AG09319 (cell line): ENCODE measurements around the gene UBXN6.

Source experiments
- DNase-seq: peaks from one replicate; pipeline ENCODE4 v3.0.0-alpha.2; 2010; ENCODE audit warnings: low read depth; ENCODE audit errors: extremely low read depth
- CTCF ChIP-seq: IDR thresholded peaks from 2 replicates; pipeline ENCODE4 v1.5.1; 2011; ENCODE audit warnings: low read depth, mild to moderate bottlenecking, inconsistent platforms, low read length, moderate library complexity

Gene UBXN6

GRCh38 chr19:4453232-4454179, 4.1 kb downstream of the UBXN6 start:
- DNase-seq: no peak
- TF ChIP-seq CTCF: no peak

DNA sequence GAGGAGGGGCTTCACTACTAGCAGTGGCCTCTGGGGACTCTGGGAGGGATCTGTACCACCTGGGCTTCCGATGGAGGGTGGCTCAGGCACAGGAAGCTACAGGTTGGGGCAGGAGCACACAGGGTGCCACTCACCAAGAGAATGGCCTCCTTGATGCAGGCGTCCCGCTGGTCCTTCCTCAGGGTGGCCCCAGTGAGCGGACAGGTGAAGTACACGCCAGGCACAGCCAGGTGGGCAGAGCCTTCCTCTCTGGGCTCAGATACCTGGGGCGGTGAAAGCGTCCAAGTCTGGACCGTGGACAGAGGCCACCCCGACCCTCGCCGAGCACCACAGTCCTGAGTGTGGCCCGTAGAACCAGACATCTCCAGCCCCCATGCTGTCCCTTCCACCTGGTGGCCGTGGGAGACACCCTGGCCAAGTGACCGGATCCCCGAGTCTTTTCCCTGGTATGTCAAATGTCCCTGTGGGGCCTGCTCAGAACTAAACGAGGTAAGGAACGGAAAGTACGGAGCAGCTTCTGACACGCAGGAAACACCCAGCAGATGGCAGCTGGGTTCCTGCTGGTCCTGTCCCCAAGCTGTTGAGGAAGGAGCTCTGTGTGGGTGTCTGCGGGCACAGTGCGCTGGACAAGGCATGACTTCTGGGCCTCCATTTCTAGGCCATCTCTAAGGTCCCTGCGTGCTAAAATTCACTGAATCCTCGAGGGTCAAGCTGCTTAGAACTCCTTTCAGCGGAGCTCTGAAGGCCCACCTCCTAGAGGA, 5.2 kb downstream of the UBXN6 start:
- DNase-seq: no peak
- TF ChIP-seq CTCF: no peak

DNA sequence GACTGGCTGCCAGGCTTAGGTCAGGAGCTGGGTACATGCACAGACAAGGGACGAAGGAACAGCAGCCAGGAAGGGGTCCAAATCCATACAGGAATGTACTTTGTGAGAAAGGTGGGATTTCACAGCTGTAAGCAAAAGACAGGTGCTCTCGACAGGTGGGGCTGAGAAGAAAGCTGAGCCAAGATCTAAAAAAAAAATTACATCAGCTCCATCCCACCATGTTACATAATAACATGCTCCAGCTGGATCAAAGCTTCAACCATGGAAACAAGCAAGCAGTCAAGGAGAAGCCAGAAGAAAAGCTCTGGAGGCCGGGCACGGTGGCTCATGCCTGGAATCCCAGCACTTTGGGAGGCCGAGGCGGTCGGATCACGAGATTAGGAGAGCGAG, 8.0 kb downstream of the UBXN6 start:
- no peak for TF ChIP-seq CTCF

GRCh38 chr19:4449022-4449638, 8.5 kb downstream of the UBXN6 start:
- no peak for TF ChIP-seq CTCF
- no peak for DNase-seq

More for the DNA sequence above, 8.0 kb downstream of the UBXN6 start:
- DNase-seq: no peak

DNA sequence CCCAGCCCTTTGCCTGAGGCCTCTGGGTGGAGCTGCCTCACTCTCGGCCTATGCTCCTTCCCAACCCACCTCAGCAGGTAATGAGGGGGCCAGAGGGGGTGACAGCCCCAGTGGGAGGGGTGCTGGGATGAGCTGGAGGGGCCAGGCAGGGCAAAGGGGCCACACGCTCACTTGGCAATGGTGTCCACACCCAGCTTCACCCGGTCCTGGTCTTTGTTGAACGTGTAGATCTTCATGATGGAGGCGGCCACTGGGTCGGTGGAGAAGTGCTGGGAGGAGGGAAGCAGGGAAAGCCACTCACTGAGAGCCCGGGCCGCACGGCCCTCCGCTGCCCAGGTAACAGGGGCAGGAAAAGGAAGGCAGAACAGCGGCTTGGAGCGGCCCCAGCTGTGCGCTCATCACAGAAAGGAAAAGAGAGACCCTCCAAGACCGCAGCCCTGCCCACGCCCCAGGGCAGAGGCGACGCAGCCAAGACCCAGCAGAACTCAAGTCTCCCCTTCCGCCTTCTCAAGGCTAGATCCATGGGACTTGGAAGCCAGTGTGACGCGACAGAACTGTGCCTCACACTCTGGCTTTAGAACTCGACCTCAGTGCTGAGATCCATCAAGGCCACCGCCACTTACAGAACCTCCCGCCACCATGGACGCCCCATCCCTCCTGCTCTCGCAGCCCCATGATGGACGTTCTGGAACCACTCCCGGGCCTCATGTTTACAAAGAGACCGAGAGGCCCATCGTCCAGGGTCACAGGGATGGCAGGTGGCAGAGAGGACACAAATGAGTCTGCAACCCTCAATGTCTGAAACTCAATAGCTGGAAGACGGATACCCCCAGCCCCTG, 9.2 kb downstream of the UBXN6 start:
- TF ChIP-seq CTCF: no peak
- no peak for DNase-seq

DNA sequence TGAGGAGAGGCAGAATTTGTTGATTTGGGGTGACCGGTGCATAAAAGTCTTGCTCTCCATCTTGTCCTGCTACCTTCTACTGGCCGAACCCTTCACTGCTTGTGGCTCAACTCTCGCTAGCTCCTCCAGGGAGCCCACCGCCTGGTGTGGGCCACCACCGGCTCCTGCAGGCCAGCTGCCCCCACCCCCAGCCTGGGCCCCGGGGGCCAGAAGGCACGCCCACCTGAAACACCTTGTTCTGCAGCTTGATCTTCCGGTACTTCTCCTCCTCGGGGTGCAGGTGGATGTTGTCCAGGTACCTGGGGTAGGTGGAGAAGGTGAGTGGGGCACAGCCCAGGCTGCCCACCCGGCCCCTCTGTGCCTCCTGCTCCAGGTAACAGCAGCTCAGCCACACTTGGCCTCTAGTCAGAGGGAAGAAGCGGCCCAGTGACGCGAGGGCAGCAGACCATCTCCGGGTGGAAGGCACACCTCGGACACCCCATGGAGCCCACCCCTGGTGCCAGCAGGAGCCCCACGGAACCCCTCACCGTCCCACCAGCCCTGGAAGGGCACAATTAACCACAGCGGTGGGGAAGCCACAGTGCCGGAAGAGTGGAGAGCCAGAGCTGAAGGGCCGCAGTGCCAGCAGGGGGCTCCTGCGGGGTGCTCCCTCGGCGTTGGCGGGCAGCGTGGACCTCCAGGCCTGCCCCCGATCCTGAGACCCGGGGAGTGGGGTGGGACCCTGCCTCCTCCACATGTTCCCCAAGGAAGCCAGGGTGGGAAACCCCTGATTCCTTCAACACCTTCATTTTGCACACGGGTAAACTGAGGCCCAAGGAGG, 10.1 kb downstream of the UBXN6 start:
- no peak for TF ChIP-seq CTCF
- DNase-seq: no peak
